OCI-LY1 (cell line): ENCODE measurements around the gene PRPSAP1.

ENCODE experiments used
- H2AFZ ChIP-seq: fragments of 200-600 bp; sonication (generic), shearing (Covaris generic); 2 replicates; pipeline ENCODE4 v1.6.0; 2014; ENCODE audit warnings: antibody characterized with exemption, mild to moderate bottlenecking, low read length
- H3F3A ChIP-seq: fragments of 200-600 bp; sonication (generic), shearing (Covaris generic); 2 replicates; pipeline ENCODE4 v1.6.0; 2014; ENCODE audit warnings: mild to moderate bottlenecking, antibody characterized with exemption, low read length, moderate library complexity; ENCODE audit not compliant: insufficient read depth
- H3K27ac ChIP-seq: fragments of 200-600 bp; sonication (generic); 2 replicates; pipeline ENCODE4 v1.5.1; 2014; ENCODE audit warnings: low read length, mixed run types, mild to moderate bottlenecking, low read depth; ENCODE audit not compliant: poor library complexity, severe bottlenecking
- H3K27me3 ChIP-seq: fragments of 200-600 bp; sonication (generic); 2 replicates; pipeline ENCODE4 v1.6.0; 2014; ENCODE audit warnings: antibody characterized with exemption, mild to moderate bottlenecking, low read length, moderate library complexity; ENCODE audit not compliant: insufficient read depth
- H3K36me3 ChIP-seq: fragments of 200-600 bp; sonication (generic); 2 replicates; pipeline ENCODE4 v1.6.1; 2014; ENCODE audit warnings: mild to moderate bottlenecking, antibody characterized with exemption, low read length, moderate library complexity, mixed read lengths; ENCODE audit not compliant: insufficient read depth
- H3K4me1 ChIP-seq: fragments of 200-600 bp; sonication (generic); 2 replicates; pipeline ENCODE4 v1.5.1; 2014; ENCODE audit warnings: mild to moderate bottlenecking, low read length, moderate library complexity; ENCODE audit not compliant: insufficient read depth, severe bottlenecking
- H3K4me2 ChIP-seq: fragments of 200-600 bp; sonication (generic), shearing (Covaris generic); 2 replicates; pipeline ENCODE4 v1.6.1; 2014; ENCODE audit warnings: low read length
- H3K4me3 ChIP-seq: fragments of 200-600 bp; sonication (generic); 2 replicates; pipeline ENCODE4 v1.5.1; 2014; ENCODE audit warnings: low read length, low read depth, mild to moderate bottlenecking, mixed read lengths; ENCODE audit not compliant: poor library complexity, severe bottlenecking
- H3K79me2 ChIP-seq: fragments of 200-600 bp; shearing (Covaris generic); 2 replicates; pipeline ENCODE4 v1.6.1; 2016; ENCODE audit warnings: mixed run types, low read length, mixed read lengths; ENCODE audit not compliant: insufficient read depth
- H3K9ac ChIP-seq: fragments of 200-600 bp; sonication (generic), shearing (Covaris generic); 2 replicates; pipeline ENCODE4 v1.6.1; 2014; ENCODE audit warnings: mild to moderate bottlenecking, low read length, mixed read lengths
- H3K9me2 ChIP-seq: fragments of 200-600 bp; sonication (generic), shearing (Covaris generic); 2 replicates; pipeline ENCODE4 v1.6.1; 2014; ENCODE audit warnings: low read depth, mild to moderate bottlenecking, low read length, mixed read lengths
- H3K9me3 ChIP-seq: fragments of 200-600 bp; shearing (Covaris generic); 2 replicates; pipeline ENCODE4 v1.6.1; 2014; ENCODE audit warnings: low read length, mixed read lengths
- H4K20me1 ChIP-seq: fragments of 200-600 bp; sonication (generic), shearing (Covaris generic); 2 replicates; pipeline ENCODE4 v1.6.0; 2016; ENCODE audit warnings: mild to moderate bottlenecking, low read length; ENCODE audit not compliant: insufficient read depth
- CTCF ChIP-seq: fragments of 200-600 bp; sonication (generic), shearing (Covaris generic); IDR thresholded peaks from 2 replicates; pipeline ENCODE4 v1.5.1; 2017; ENCODE audit warnings: mild to moderate bottlenecking, antibody characterized with exemption, low read length, moderate library complexity, mixed read lengths
- EZH2 ChIP-seq: fragments of 200-600 bp; sonication (generic), shearing (Covaris generic); IDR thresholded peaks from 2 replicates; pipeline ENCODE4 v1.8.0; 2017; ENCODE audit warnings: borderline replicate concordance, mixed run types, mild to moderate bottlenecking, antibody characterized with exemption, low read length, moderate library complexity, mixed read lengths

PRPSAP1 gene

DNA sequence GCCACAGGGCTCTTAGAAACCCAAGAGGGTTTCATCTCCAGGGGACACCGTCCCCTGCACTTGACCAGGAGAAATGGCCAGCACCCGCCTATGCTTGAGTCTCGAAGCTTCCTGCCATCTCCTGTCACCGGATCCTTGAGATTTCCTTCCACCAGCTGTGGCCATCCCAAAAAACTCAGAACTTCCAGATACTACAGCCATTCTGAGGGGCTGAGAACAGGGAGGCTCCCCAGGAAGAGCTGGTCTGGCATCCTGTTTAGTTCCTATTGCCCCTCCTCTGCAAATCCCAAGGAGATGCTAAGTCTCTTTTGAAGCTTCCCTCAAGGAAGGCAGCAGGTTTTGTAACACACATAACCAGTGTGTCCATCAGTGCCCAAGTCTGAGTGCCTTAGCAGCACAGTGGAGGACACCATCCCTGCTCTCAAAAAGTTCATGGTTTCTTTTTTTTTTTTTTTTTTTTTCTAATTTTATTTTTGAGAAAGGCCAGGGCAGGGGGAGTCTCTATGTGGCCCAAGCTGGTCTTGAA lies 86.6 kb downstream of the PRPSAP1 start:
- TF ChIP-seq EZH2 (no peak), CTCF (no peak)
- Histone ChIP-seq H3K4me1 (peaks cover 61% of the 10 kb centered on the region), H3K36me3 (peaks cover 21% of the 10 kb centered on the region), H3K9ac (no peak overlapping the region; the same call in 1 of the 2 replicates), H3K27ac (no peak overlapping the region), H3K4me3 (peak overlapping the region; percentile 97), H3K9me3 (no peaks in the 10 kb centered on the region), H3K27me3 (no peaks in the 10 kb centered on the region; the same call in 1 of the 2 replicates), H3K4me2 (peak overlapping the region; percentile 91; the same call in 1 of the 2 replicates), H3K79me2 (no peaks in the 10 kb centered on the region), H4K20me1 (no peaks in the 10 kb centered on the region), H3F3A (no peaks in the 10 kb centered on the region), H3K9me2 (no peaks in the 10 kb centered on the region), H2AFZ (no peak overlapping the region)

GRCh38 chr17:76266244-76266938 lies 87.3 kb downstream of the PRPSAP1 start:
- no peaks in the 10 kb centered on the region for H3K9me3 ChIP-seq
- peak overlapping the region; percentile 78 for H3K9ac ChIP-seq
- H3K27me3 ChIP-seq: no peaks in the 10 kb centered on the region; the same call in 1 of the 2 replicates
- no peak overlapping the region for H3K27ac ChIP-seq
- no peaks in the 10 kb centered on the region for H3F3A ChIP-seq
- peak overlapping the region; percentile 91 for H3K4me2 ChIP-seq
- H3K4me1 ChIP-seq: peaks cover 61% of the 10 kb centered on the region
- TF ChIP-seq EZH2 (no peak), CTCF (no peak)
- H3K9me2 ChIP-seq: no peaks in the 10 kb centered on the region
- no peaks in the 10 kb centered on the region for H3K79me2 ChIP-seq
- H2AFZ ChIP-seq: no peak overlapping the region
- peak overlapping the region; percentile 97 for H3K4me3 ChIP-seq
- H4K20me1 ChIP-seq: no peaks in the 10 kb centered on the region
- peaks cover 21% of the 10 kb centered on the region for H3K36me3 ChIP-seq

GRCh38 chr17:76265624-76266243 lies 88.0 kb downstream of the PRPSAP1 start:
- Histone ChIP-seq H3K4me2 (peak overlapping the region; percentile 91), H3K27ac (no peak overlapping the region), H4K20me1 (no peaks in the 10 kb centered on the region), H3K4me1 (peaks cover 61% of the 10 kb centered on the region), H3K36me3 (peaks cover 21% of the 10 kb centered on the region), H3K79me2 (no peaks in the 10 kb centered on the region), H3K27me3 (no peaks in the 10 kb centered on the region), H3K9me2 (no peaks in the 10 kb centered on the region), H3K4me3 (peak overlapping the region; percentile 97), H3K9me3 (no peaks in the 10 kb centered on the region), H3K9ac (peak overlapping the region; percentile 78), H2AFZ (no peak overlapping the region), H3F3A (no peaks in the 10 kb centered on the region)
- TF ChIP-seq EZH2: no peak
- TF ChIP-seq CTCF: no peak
